Ishikawa (cell line): ENCODE measurements around the gene ZNF778.

ENCODE experiments used
- CEBPB ChIP-seq: IDR thresholded peaks from 2 replicates; pipeline ENCODE4 v1.6.1; 2012
- CREB1 ChIP-seq: IDR thresholded peaks from 2 replicates; pipeline ENCODE4 v1.6.1; 2012; ENCODE audit warnings: low read depth
- EGR1 ChIP-seq: IDR thresholded peaks from 2 replicates; pipeline ENCODE4 v1.6.1; 2012
- EP300 ChIP-seq: IDR thresholded peaks from 2 replicates; pipeline ENCODE4 v1.6.1; 2012; ENCODE audit warnings: borderline replicate concordance
- FOXM1 ChIP-seq: IDR thresholded peaks from 2 replicates; pipeline ENCODE4 v1.6.1; 2012; ENCODE audit warnings: low read depth, borderline replicate concordance
- NFIC ChIP-seq: IDR thresholded peaks from 2 replicates; pipeline ENCODE4 v1.6.1; 2012
- RAD21 ChIP-seq: IDR thresholded peaks from 2 replicates; pipeline ENCODE4 v1.6.1; 2012; ENCODE audit warnings: low read depth
- TAF1 ChIP-seq: IDR thresholded peaks from 2 replicates; pipeline ENCODE4 v1.6.1; 2012; ENCODE audit warnings: low read depth, mild to moderate bottlenecking
- TCF12 ChIP-seq: IDR thresholded peaks from 2 replicates; pipeline ENCODE4 v1.6.1; 2012; ENCODE audit warnings: low read depth
- TEAD4 ChIP-seq: IDR thresholded peaks from 2 replicates; pipeline ENCODE4 v1.6.1; 2012
- YY1 ChIP-seq: IDR thresholded peaks from 2 replicates; pipeline ENCODE4 v1.6.1; 2012; ENCODE audit warnings: low read depth
- ZBTB7A ChIP-seq: IDR thresholded peaks from 2 replicates; pipeline ENCODE4 v1.6.1; 2012; ENCODE audit warnings: low read depth
- TF ChIP-seq, protein P1 (sequence below): IDR thresholded peaks from 2 replicates; pipeline ENCODE4 v1.6.1; 2012
- TF ChIP-seq, protein P2 (sequence below): IDR thresholded peaks from 2 replicates; pipeline ENCODE4 v1.6.1; 2012; ENCODE audit warnings: low read depth, mild to moderate bottlenecking
- TF ChIP-seq, protein P3 (sequence below): IDR thresholded peaks from 2 replicates; pipeline ENCODE4 v1.6.1; 2012

Gene ZNF778

DNA sequence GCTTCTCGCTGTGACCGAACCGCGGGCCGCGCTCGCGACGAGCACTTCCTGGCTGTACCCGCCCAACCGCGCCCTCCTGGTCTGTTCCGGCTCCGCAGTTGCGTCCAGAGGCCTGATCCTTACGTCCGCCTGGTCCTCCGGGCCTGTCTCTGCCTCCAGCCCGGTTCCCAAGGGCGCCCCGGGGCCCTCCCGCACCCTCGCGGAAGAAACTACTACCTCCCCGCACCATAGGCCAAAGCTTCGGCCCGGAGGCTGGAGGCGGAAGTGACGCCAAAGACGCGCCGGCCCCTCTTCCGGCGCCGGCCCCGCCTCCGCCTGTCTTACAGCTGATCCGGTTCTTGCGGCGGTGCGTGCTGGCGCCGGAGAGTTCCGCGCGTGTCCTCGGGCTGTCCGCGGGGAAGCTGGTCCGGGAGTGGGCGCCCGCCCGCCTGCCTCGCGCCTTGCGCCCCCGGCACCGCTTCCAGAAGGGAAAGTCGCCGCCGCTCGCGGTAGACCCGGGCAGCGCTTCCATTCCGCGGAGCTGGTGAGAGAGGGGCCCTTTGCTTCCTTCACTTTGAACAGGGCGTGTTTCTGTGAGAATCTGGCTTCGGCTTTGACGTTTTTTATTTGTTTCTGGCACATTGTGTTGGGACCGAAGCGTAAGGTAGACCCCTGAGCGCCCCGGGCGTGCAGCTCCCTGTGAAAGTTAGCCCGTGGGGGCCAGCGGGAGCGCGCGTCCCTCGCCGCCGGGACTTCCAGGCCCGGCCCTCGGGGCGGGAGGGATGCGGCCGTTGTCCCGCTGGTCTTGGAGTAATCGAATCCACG, at the start of gene ZNF778:
Gene ZNF778, plus strand, starts transcription at position 316 of the 804 bp plus-strand sequence. CDS start 3,425 bp downstream, outside the sequence.
- TF ChIP-seq FOXM1 (no peak), NFIC (no peak), ZBTB7A (no peak), EP300 (no peak), EGR1 (no peak), CEBPB (no peak), TAF1 (peak; percentile 80), TCF12 (no peak; the same call in 1 of the 2 replicates), YY1 (peak; percentile 61), CREB1 (peak; percentile 77), TEAD4 (no peak), RAD21 (no peak)
- TF ChIP-seq, protein P1, sequence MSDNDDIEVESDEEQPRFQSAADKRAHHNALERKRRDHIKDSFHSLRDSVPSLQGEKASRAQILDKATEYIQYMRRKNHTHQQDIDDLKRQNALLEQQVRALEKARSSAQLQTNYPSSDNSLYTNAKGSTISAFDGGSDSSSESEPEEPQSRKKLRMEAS: peak; percentile 67; the same call in 1 of the 2 replicates
- TF ChIP-seq, protein P2, sequence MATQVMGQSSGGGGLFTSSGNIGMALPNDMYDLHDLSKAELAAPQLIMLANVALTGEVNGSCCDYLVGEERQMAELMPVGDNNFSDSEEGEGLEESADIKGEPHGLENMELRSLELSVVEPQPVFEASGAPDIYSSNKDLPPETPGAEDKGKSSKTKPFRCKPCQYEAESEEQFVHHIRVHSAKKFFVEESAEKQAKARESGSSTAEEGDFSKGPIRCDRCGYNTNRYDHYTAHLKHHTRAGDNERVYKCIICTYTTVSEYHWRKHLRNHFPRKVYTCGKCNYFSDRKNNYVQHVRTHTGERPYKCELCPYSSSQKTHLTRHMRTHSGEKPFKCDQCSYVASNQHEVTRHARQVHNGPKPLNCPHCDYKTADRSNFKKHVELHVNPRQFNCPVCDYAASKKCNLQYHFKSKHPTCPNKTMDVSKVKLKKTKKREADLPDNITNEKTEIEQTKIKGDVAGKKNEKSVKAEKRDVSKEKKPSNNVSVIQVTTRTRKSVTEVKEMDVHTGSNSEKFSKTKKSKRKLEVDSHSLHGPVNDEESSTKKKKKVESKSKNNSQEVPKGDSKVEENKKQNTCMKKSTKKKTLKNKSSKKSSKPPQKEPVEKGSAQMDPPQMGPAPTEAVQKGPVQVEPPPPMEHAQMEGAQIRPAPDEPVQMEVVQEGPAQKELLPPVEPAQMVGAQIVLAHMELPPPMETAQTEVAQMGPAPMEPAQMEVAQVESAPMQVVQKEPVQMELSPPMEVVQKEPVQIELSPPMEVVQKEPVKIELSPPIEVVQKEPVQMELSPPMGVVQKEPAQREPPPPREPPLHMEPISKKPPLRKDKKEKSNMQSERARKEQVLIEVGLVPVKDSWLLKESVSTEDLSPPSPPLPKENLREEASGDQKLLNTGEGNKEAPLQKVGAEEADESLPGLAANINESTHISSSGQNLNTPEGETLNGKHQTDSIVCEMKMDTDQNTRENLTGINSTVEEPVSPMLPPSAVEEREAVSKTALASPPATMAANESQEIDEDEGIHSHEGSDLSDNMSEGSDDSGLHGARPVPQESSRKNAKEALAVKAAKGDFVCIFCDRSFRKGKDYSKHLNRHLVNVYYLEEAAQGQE: no peak
- TF ChIP-seq, protein P3, sequence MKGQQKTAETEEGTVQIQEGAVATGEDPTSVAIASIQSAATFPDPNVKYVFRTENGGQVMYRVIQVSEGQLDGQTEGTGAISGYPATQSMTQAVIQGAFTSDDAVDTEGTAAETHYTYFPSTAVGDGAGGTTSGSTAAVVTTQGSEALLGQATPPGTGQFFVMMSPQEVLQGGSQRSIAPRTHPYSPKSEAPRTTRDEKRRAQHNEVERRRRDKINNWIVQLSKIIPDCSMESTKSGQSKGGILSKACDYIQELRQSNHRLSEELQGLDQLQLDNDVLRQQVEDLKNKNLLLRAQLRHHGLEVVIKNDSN: 0 out of 2 replicates have a peak, but pooled peaks have one; percentile 18

DNA sequence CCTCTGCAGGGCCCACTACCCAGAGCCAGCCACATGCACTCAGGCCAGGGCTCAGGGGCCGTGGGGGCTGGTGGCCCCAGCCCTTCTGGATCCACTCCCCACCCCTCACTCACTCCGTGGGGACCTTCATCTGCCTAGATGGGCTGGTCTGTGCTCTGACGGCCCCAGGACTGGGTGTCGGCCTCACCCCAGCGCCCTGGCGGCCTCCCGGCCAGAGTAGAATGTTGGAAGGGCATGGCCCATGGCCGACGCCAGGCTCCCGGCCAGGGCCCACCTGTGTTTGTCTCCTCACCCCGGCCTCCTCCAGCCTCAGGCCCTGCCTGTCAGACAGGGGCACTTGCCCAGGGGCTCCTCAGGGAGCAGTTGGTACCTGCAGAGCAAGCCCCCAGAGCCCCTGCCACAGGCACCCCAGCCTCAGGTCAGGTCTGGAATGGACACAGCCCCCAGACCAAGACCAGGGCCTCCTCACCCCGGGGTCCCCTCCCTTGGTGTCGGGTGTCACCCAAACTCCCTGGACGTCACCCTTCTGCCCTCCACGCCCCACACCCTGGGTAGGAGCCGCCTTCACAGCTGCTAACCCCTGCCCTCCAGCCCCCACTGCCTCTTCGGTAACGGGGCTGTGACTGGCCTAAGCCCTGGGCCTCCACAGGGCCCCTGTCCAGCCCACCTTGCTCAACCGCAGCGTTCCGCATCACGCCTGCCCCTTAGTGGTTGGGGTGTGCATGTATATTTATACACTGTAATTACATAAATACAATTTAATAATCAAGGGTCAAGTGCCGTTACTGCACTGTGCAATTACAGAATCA, 48.9 kb upstream of the ZNF778 start:
- no peak for TF ChIP-seq YY1

DNA sequence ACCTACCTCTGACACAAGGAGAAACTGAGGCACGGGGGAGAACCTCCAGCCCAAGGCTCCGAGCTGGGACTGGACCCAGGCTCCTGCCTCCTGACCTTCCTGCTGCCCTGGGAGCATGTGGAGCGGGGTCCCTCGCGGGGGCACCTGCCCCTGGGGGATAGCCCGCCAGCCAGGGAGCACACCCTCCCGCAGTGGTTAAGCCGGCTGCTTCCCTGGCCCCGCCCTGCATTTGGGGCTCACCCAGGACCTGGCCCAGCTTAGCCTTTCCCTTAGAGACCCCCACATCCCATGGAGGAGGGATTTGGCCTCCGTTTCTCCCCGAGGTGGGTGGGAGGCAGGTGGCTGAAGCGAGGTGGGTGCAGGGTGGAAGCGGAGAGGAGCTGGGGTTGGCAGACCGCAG, 47.7 kb upstream of the ZNF778 start:
- no peak for TF ChIP-seq EGR1
- no peak for TF ChIP-seq TCF12
- TF ChIP-seq, protein P2: no peak
- TF ChIP-seq EP300: no peak
- no peak for TF ChIP-seq TAF1
- no peak for TF ChIP-seq ZBTB7A
- TF ChIP-seq, protein P1: no peak
- TF ChIP-seq CREB1: no peak
- no peak for TF ChIP-seq NFIC
- TF ChIP-seq, protein P3: no peak
- TF ChIP-seq FOXM1: no peak
- TF ChIP-seq YY1: no peak

DNA sequence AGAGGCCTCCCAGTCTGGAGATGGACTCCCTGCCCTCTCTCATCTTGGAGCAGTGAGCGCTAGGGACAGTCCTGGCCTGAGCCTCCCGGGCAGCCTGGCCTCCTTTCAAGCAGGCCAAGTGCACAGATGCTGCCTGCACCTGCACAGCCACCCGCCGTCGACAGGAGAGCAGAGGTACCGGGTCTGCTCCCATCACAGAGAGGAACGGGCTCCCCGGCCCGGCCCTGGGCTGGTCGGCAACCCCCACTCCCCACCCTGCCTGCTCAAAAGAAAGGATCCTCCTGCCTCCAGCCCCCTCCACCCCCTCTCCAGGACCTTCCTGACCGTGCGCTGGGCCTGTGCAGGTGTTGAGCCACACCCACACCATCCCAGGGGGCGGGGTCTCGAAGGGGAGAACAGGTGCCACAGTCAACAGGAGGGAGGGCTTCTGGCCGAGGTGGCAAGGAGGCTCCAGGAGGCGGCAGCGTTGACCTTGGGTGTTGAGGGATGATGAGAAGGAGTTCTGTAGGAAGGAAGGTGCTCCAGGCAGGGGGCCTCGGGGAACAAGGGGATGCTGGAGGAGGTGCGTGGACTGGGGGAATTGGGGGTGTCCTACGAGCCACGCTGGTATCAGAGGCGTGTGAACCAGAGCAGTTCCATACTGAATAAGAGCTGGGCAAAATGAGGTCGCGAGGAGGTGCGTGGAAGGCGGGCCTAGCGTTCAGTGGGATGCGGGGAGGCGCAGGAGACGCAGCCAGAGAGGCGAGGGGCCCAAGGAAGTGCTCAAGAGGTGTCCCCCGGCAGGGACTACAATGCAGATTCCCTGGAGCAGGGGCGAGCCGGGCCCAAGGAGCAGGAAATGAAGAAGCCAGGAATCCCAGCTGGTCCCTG, 46.9 kb upstream of the ZNF778 start:
- no peak for TF ChIP-seq EP300
- TF ChIP-seq, protein P1: peak; percentile 25; the same call in 1 of the 2 replicates
- no peak for TF ChIP-seq TCF12
- TF ChIP-seq TAF1: no peak
- no peak for TF ChIP-seq CEBPB
- no peak for TF ChIP-seq FOXM1
- TF ChIP-seq CREB1: no peak
- TF ChIP-seq, protein P3: no peak
- TF ChIP-seq TEAD4: no peak
